ENCODE results near the gene C17orf75.

C17orf75 gene

GRCh38 chr17:32302860-32303649 lies 38.9 kb downstream of the C17orf75 start:
- FAIRE-seq: no peak

DNA sequence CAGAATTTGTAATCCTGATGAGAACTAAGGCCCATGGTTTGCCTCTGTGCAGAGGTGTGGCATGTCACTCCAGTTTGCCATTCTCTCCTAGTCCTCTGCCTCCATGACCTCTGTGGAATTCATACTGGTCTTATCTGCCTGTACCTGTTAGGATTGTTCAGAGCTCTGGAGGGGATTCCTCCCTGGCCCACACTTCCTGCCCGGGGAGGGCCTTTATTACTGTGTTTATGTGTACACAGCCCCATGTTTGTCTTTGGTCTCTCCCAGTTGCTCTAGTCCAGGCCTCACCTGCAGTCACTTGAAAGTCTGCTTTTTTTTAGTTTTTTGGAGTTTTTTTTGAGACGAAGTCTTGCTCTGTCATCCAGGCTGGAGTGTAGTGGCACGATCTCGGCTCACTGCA lies 39.9 kb downstream of the C17orf75 start:
- FAIRE-seq: no peak

DNA sequence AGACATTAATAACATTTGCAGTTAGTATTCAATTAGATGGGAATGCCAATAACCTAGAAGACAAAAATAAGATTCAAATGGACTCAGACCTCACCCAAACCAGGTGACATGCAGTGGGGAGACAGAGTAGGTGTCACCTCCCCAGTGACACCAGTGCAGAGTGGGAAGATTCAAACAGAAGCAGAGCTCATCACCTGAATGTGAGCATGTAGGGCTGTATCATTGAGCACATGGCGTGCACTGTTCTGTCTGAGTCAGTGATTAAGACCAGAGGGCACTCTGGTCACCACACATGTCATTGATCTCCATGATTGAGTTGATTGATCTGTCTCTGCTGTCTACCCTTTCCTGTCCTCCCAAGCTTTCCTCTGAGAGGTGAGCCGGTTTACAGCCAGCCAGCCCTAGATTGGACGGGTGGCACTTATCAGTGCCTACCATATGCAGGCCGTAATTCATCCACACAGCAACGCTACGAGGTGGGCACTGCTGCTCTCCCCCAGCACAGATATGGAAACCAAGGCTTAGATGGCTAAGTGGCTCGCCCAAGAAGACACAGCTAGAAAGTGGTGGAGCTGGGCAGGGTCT lies 42.3 kb downstream of the C17orf75 start:
- FAIRE-seq: no peak

DNA sequence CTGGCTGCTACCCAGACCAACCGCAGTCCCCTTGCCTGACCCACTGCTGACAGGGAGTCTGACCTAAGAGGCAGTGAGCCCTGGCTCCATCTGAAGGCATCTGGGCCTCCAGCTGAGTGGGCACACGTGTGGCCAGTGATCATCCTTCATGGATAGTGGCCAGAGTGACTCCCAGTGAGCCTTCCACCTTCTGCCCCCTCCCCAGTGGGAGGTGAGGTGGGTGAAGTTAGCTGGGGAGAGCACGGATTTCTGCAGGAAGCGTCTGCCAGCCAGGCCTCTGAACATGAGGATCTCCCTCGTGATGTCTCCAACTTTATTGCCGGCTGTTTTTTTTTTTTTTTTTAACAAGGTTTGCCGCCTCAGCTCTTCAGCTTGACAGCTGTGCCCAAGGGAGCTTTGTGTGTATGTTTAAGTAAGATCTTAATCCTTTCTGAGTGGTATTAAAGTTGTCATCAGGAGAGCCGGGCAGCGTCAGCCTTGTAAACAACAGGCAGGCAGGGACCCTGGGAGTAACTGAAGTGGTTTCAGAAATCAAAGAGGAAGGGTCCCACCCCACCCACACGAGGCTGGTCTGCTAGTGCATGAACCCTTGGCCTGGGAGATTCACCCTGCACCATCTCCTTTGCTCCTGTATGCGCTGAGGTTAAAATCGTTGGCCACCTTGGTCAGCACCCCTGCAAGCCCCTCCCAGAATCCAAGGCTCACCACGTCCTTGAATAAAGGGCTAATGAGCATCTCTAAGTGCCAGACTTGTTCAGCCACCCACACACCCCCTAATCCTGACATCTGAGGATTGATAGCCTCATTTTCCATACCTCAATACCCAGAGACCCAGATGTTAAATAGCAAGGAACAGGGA lies 43.0 kb downstream of the C17orf75 start:
- FAIRE-seq: no peak

GRCh38 chr17:32298298-32298697 lies 43.7 kb downstream of the C17orf75 start:
- no peak for FAIRE-seq

GRCh38 chr17:32297860-32298259 lies 44.1 kb downstream of the C17orf75 start:
- no peak for FAIRE-seq

DNA sequence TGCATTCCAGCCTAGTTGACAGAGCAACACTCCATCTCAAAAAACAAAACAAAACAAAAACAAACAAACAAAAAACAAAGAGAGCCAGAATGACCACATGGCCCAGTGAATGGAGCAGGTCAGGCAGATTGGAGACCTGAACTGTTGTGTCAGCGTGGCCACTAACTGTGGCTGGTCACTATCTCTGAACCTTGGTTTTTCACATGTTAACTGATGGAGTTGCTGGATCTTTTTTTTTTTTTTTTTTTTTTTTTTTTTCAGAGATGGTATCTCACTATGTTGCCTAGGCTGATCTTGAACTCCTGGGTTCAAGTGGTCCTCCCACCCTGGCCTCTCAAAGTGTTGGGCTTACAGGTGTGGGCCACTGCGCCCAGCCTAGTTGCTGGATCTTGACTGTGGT lies 44.5 kb downstream of the C17orf75 start:
- FAIRE-seq: no peak

DNA sequence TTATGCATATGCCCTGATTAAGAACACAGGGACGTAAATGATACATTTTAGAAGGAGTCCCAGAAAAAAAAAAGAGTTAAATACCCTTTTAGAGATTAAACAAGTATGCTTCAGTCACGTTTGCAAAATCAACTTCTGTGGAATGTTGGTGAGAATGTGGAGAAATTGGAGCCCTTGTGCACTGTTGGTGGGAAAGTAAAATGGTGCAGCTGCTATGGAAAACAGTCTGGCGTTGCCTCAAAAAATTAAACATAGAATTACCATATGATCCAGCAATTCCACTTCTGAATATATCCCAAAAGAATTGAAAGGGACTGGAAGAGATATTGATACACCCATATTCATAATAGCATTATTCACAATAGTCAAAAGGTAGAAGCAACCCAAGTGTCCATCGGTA lies 49.9 kb downstream of the C17orf75 start:
- no peak for FAIRE-seq

DNA sequence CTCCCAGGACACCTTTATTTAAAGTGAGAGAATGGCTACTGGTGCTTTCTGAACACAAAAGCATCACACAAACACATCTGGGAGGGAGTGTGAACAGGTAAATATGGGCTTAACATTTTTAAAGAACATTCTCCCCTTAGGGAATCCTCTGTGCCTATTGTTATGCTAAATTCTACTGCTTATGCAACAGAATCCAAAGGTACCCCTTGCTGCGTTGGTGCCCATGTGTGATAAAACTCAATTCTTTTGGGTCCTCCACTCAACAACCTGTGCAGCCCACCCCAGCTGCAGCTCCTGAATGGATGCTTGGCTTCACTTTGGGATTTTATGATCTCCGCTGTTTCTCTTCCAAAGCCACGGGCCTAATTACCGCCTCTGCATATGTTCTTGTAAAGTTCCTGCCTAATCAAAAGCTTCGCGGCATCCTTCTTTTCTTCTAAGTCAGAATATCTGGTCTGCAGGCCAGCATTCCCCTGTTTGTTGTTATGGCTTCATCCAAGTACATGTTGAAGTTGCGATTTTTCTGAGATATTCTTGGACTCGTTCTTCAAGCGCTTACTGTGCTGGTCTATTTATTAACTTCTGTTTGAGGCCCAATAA lies 52.4 kb downstream of the C17orf75 start:
- FAIRE-seq: no peak

GRCh38 chr17:32288615-32289014 lies 53.4 kb downstream of the C17orf75 start:
- FAIRE-seq: no peak

GRCh38 chr17:32287804-32288511 lies 54.0 kb downstream of the C17orf75 start:
- no peak for FAIRE-seq

GRCh38 chr17:32286518-32286900 lies 55.5 kb downstream of the C17orf75 start:
- FAIRE-seq: no peak

GRCh38 chr17:32285746-32286517 lies 56.0 kb downstream of the C17orf75 start:
- no peak for FAIRE-seq

DNA sequence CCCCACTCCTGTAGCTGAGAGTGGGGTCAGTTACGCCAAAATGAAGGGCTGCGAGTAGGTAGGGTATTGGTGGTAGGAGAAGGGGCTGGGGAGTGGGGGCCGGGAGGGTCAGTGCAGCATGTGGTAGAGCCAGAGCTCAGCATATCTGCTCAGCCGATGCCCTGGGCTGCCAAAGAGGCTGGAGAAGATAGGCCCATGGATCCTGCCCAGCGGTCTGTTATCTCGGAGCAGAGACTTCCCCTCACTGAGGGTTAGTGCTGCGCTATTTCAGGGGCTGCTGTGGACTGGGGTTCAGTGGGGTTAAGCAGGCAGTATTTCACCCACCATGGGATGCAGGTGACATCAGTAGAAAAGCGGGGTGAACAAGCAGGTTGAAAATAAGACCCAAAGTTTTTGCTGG lies 56.7 kb downstream of the C17orf75 start:
- FAIRE-seq: no peak

DNA sequence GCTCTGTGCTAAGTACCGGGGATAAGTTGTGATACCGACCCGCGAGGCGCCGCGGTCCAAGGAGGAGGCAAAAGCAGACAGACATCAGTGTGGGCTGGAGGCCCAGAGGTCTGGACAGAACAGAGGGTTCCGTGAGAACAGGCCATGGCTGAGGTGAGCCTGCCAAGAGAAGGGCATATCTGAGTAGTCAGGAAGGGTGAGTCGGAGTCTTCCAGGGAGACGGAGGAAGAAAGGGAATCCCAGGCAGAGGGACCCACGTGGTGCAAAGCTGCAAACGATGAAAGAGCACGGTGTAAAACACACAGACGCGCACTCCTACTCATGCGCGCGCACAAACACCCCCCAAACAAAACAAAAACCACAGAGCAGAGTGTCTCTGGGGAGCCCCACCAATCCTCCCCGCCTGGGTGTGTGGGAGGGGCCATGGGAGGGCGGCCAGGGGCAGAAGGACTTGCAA lies 58.2 kb downstream of the C17orf75 start:
- FAIRE-seq: no peak

GRCh38 chr17:32281011-32281451 lies 60.9 kb downstream of the C17orf75 start:
- FAIRE-seq: no peak

GRCh38 chr17:32279891-32280716 lies 61.9 kb downstream of the C17orf75 start:
- no peak for FAIRE-seq

DNA sequence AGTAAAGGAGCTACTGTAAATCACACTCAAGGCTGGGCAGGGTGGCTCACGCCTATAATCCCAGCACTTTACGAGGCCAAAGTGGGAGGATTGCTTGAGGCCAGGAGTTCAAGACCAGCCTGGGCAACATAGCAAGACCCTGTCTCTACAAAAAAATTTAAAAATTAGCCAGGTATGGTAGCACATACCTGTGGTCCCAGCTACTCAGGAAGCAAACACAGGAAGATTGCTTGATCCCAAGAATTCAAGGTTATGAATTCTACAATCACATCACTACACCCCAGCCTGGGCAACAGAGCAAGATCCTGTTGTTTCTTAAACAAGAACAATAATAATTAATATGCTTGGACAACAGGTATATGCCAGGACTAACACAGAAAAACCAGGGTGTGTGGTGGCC lies 63.2 kb downstream of the C17orf75 start:
- no peak for FAIRE-seq

Measured in endometrium (tissue), 2 donors.